GM03348 (cell line): ENCODE results near the gene CRYBG1.

ENCODE experiments used
- DNase-seq: peaks from one replicate; pipeline ENCODE4 v3.0.0; 2012; ENCODE audit warnings: low spot score

Gene CRYBG1

DNA sequence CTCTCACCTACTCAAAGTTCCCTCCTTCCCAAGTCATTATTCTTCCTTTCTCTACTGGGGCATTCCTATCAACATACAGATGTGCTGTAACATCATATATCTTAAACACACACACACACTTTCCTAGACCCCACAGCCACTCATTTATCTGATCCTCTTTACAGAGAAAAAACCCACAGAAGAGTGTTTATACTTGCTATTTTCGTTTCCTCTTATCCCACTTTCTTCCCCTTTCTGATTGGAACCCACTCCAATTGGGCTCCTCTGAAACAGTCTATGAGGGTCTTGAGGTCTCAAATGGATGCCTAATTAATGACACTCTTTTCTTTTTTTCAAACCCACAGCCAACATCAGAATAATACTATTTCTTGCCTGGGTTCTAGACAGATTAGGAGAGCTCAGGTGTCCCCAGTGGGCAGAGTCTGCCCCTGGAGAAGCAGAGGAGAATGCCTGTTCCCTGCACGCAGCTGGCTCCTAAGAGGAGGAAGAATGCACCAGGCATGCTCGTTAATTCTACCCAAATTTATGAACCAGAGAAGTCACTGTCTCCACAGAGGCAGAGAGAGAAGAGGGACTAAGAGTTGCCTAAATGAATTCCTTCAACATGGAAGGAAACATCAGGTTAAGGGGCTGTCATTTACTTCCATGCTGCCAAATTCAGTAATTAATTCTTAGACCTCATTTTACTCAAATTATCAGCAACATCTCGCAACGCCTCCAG, 65.9 kb downstream of the CRYBG1 start:
- no peak for DNase-seq

DNA sequence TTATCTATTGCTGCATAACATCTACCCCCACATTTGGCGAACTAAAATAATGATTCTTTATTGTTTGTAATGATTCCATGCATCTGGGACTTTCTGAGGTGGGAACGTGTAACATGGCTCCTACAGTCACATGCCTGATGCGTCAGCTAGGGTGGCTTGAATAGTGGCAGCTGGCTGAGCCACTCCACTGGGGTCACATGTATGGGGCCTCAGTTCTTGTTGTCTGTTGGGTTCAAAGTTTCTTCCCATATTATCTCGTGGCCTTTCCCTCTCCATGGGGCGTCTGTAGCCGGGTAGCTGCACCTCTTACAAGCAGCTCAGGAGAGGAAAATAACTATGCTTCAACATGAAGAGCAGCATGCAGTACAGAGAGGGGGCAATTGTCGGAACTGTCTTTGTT, 69.9 kb downstream of the CRYBG1 start:
- no peak for DNase-seq

- DNase-seq: no peak
These were observed 70.9 kb downstream of the CRYBG1 start for GRCh38 chr6:106431405-106431804.

- no peak for DNase-seq
These were observed 71.5 kb downstream of the CRYBG1 start for GRCh38 chr6:106431972-106432371.

GRCh38 chr6:106434530-106434929, 74.0 kb downstream of the CRYBG1 start:
- no peak for DNase-seq

GRCh38 chr6:106439459-106439858, 78.9 kb downstream of the CRYBG1 start:
- DNase-seq: no peak

GRCh38 chr6:106440546-106440945, 80.0 kb downstream of the CRYBG1 start:
- no peak for DNase-seq

DNA sequence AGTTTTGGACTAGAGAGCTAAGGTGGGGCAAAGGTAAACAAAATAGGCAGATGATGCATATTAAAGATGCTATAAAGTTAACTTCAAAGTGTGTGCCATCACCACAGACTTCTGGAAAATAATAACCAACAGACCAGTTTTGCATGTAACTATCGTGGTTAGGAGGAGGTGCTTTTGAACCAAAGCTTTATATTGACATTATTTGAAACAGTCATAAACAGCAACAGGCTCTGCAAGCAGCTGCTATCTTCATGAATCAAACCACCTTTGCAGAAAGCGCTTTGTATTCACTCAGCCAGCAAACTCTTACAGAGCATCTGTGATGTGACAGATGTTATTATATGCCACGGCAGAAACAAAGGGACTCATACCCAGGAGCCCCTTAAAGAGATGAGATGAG, 81.9 kb downstream of the CRYBG1 start:
- no peak for DNase-seq

DNA sequence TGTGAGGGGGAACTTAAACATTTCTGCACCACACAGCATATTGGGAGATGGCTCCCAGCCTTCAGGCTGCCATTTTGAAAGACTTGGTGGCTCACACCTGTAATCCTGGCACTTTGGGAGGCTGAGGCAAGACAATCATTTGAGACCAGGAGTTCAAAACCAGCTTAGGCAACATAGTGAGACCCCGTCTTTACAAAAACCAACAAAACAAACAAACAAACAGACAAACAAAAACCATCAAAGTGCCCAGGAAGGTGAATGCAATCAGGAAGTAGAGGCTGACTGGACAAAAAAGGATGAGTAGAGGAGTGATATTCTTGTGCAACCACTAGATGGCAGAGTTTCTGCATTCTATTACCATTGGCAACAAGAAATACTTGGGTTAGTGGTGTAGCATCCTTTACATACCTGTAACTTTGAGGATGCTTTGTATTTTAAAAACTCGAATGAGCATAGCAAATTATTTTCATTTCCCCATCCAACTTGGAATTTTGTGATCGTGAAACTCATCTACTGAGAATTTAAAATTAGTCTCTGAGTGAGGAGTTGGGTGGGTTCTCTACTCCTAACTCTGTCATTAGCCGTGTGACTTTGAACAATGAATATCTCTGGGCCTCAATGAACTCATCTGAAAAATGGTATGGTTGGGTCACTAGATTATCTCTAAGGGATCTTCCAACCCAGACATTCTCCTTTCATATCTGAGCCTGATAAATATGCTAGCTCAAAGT, 84.4 kb downstream of the CRYBG1 start:
- peak; percentile 70 for DNase-seq

GRCh38 chr6:106445508-106445878, 85.0 kb downstream of the CRYBG1 start:
- DNase-seq: no peak

GRCh38 chr6:106446287-106446885, 85.9 kb downstream of the CRYBG1 start:
- no peak for DNase-seq

DNA sequence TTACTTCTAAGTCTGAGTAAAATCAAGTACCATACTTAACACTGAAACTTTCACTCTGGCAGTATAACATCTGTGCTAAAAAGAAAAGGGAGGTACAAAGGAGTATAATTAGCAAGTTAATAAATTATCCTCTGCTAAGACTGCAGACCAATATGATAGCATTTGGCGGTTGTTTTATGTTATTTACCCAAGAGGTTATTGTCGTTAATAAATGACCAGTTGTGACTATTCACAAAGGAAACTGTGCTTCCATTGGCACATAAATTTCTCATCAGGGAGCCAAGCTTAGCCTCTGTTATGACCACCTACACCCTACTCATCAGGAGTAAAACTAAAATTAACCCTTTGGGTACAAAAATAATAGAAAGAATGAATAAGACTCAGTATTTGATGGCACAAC, 86.5 kb downstream of the CRYBG1 start:
- DNase-seq: no peak

GRCh38 chr6:106448000-106448426, 87.5 kb downstream of the CRYBG1 start:
- DNase-seq: no peak

DNA sequence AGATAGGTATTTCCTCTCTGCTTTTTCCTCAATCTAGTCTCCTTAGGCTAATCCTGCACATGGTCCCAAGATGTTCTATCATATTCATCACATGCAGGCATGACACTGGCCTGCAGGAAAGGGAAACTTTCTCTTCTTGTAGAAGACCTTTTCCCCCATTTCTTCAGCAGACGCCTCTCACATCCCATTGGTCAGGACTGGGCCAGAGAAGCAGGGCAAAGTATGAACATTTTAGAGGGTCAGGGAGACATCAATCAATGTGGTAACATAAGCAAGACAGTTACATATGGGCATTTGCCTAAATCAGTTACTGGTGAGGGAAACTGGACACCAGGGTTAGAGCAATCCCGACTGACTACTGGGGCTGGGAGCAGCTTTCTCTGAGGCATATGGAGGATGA, 90.1 kb downstream of the CRYBG1 start:
- DNase-seq: no peak

DNA sequence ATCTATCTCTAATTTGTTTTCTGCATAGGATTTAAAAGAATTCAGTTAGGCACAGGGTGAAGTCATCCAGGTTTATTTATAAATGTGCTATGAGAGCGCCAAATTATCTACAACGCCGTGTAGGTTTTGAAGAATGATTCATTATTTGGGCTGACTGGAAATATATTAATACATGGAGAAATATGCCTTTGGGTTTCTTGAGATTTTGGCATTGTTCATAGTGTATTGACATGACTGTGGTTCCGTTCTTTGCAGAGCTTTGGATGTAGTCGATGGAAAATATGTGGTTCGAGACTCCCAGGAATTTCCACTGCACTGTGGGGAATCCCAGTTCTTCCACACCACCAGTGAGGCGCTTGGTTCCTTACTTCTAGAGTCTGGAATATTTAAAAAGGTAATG, 90.9 kb downstream of the CRYBG1 start:
- DNase-seq: peak; percentile 12

DNA sequence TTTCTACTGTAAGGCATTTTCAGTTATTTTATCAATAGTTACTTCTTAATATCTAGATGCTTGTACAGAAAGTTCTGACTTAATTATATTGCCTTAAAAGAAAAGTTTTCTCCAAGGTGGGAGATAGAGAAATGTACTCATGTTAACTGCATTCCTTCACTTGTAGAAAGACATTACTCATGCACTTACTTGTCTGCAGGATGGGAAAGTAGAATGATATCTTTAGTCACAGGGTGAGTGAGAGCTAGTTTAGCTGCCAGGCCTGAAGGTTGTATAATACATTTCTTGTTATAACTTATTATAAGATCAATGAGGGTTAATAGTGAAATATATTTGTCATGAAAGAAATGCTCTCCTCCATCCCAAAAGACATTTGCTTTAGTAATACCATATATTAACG, 92.1 kb downstream of the CRYBG1 start:
- no peak for DNase-seq

DNA sequence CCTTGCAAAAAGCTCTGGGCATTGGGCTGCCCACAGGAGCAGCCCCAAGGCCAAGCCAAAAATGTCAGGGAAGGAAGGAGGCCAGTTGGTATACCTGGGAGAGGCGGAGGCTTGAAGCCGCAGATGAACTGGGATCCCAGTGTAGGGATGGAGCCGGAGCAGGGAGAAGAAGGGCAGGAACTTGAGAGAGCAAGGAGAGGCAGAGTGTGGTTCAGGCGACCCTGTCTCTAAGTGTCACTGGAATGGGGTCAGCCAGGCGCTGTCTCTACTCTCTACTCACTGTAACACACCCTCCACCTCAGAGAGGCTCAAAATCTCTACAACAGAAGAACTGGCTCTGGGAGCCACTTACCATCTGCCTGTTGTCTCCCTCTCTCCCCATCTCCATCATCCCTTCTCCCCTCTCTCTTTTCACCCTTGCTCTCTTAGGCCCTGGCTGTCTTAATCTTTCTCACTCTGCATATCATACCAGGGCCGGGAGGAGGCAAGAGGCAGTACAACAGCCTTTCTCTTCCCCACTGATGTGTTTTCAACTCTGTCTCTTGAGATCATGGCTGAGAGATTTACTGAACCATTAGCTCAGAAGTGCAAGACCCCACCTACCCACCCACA, 93.3 kb downstream of the CRYBG1 start:
- no peak for DNase-seq

DNA sequence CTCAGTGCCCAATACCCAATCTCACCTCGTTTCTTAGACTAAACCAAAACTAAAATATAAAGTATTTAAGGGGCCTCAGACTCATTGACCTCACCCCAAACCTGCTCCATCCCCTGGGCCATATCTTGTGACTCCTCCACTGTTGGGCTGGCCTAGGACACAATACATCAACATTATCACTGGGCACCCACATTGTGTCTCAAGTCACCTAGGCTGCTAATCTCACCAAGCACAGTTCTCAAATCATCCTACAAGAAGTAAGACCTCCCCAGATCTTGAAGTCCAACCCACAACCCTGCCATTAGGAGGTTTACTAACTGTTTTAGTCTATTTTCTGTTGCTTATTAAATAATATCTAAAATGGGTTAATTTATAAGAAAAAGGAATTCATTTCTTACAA, 96.2 kb downstream of the CRYBG1 start:
- no peak for DNase-seq

DNA sequence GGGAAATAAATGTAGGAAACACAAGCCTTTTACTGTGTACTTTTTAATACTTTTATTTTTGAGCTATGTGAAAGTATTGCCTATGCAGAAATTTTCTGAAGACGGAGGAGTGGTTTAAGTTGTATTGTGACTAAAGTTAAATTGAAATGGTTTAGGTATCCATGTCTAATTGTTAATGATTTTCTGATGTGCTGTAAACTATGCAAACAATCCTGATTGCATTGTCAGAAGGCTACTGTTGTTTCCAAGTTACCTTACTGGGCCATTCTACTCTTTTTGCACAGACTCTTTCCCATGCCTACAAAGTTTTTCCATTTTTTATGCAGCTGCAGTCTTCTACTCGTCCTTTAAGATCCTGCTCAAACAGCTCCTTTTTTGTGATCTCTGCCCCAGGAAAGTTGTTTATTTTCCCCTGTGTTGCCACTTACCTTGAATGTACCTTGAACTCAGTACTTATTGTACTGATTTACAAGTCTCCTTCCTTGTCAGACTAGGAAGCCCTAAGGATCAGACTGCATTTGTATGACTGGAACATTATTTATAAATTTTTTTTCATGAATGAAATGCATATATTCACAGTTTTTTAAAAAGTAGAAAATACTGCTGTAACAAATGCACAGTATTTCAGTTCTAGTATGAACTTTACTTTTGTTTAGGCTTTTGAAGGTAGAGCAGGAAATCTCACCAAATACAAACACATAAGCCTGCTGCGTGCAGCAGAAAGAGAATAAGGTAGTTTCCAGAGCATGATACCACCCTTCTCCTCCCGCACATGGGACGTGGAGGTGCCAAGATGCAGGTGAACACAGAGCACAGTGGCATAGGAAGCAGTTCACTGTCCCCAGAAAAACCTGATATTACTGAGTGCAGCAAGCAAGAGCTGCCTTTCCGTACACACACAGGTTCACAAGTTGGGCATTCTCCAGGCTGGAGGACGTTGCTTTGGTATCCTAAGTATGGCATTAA, 97.8 kb downstream of the CRYBG1 start:
- no peak for DNase-seq

DNA sequence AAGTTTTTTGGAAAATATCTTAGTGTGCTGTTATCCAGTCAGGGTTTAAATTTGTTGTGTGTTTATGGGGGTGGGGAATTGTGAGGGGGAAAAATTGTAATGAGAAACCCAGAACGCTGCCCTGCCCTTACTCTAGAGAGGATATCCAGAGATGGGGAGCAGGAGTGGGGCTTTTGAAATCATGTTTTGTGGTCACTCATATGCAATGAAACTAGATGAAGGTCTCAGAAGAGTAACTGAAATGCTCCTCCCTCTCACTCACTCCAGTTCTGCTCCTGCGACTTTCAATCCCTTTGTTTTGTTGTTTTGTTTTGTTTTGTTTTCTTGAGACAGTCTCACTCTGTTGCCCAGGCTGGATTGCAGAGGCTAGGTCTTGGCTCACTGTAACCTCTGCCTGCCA, 100.0 kb downstream of the CRYBG1 start:
- no peak for DNase-seq

DNA sequence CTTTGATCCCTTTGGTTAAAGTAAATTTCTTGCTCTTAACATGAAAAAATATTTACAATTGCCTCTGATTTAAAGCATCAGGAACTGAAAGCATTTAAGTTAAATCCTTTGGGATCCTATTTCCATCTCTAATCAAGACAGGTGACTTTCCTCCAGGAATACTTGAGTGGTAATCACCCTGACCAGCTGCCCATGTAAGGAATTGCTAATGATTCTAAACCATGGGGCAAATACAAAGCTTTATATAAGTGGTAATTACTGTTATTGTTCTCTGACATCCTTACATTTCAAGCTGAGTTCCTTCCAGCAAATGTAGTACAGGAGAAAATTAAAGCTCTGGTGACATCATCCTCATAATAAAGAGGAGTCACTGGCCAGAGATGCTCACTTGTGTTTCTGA, 100.6 kb downstream of the CRYBG1 start:
- no peak for DNase-seq
